HUES48 (cell line): ENCODE measurements around the gene AP4M1.

Experiments
- H3K27ac ChIP-seq: one replicate; pipeline ENCODE4 v1.7.0; 2013; ENCODE audit warnings: low read depth, low read length, inconsistent platforms
- H3K27me3 ChIP-seq: 2 replicates; pipeline ENCODE4 v1.6.1; 2013; ENCODE audit warnings: mild to moderate bottlenecking, low read length; ENCODE audit not compliant: control insufficient read depth, insufficient read depth
- H3K36me3 ChIP-seq: 2 replicates; pipeline ENCODE4 v1.6.1; 2013; ENCODE audit warnings: low read length; ENCODE audit not compliant: control insufficient read depth, insufficient read depth
- H3K4me1 ChIP-seq: 2 replicates; pipeline ENCODE4 v1.6.1; 2013; ENCODE audit warnings: mild to moderate bottlenecking, low read length; ENCODE audit not compliant: control insufficient read depth, insufficient read depth
- H3K4me3 ChIP-seq: 2 replicates; pipeline ENCODE4 v1.5.1; 2013; ENCODE audit warnings: mild to moderate bottlenecking, low read depth, low read length
- H3K9ac ChIP-seq: 2 replicates; pipeline ENCODE4 v1.6.1; 2013; ENCODE audit warnings: mild to moderate bottlenecking, low read depth, low read length, moderate library complexity
- H3K9me3 ChIP-seq: 2 replicates; pipeline ENCODE4 v1.6.1; 2013; ENCODE audit warnings: low read length; ENCODE audit not compliant: control insufficient read depth, insufficient read depth

The AP4M1 gene

GRCh38 chr7:100101016-100101862 lies at the start of gene AP4M1, which contains the start of gene MCM7:
AP4M1 (plus strand) TSS chr7:100101643; CDS start chr7:100101715, 72 bp downstream.
MCM7 (minus strand) TSS chr7:100101397; CDS start chr7:100101294, 103 bp downstream.
- Histone ChIP-seq H3K9me3 (no peaks in the 10 kb centered on the region), H3K36me3 (peaks cover 64% of the 10 kb centered on the region), H3K27ac (peak within 1 kb of the TSS; percentile 100), H3K9ac (peak within 1 kb of the TSS; percentile 100), H3K4me1 (peaks cover 10% of the 10 kb centered on the region; the same call in 1 of the 2 replicates), H3K4me3 (peak within 1 kb of the TSS; percentile 96), H3K27me3 (no peaks in the 10 kb centered on the region)

GRCh38 chr7:100053215-100053614 lies 48.2 kb upstream of the AP4M1 start:
- H3K4me3 ChIP-seq, result no peak overlapping the region
- no peaks in the 10 kb centered on the region for H3K9me3 ChIP-seq
- H3K9ac ChIP-seq, result no peak overlapping the region
- H3K36me3 ChIP-seq, result peaks cover 35% of the 10 kb centered on the region
- no peak overlapping the region for H3K27ac ChIP-seq
- H3K27me3 ChIP-seq, result no peaks in the 10 kb centered on the region
- H3K4me1 ChIP-seq, result no peaks in the 10 kb centered on the region

GRCh38 chr7:100057006-100057405 lies 44.4 kb upstream of the AP4M1 start:
- Histone ChIP-seq H3K9ac (no peak overlapping the region), H3K36me3 (peaks cover 61% of the 10 kb centered on the region), H3K9me3 (no peaks in the 10 kb centered on the region), H3K4me1 (no peaks in the 10 kb centered on the region), H3K27me3 (no peaks in the 10 kb centered on the region), H3K27ac (no peak overlapping the region), H3K4me3 (no peak overlapping the region)

GRCh38 chr7:100059251-100059739 lies 42.1 kb upstream of the AP4M1 start:
- Histone ChIP-seq H3K27me3 (no peaks in the 10 kb centered on the region), H3K27ac (no peak overlapping the region), H3K9ac (no peak overlapping the region), H3K9me3 (no peaks in the 10 kb centered on the region), H3K4me1 (no peaks in the 10 kb centered on the region), H3K4me3 (no peak overlapping the region), H3K36me3 (peaks cover 63% of the 10 kb centered on the region)

GRCh38 chr7:100061518-100062193 lies 39.8 kb upstream of the AP4M1 start:
- H3K27ac ChIP-seq, result no peak overlapping the region
- H3K4me3 ChIP-seq, result no peak overlapping the region
- H3K27me3 ChIP-seq, result no peaks in the 10 kb centered on the region
- peaks cover 74% of the 10 kb centered on the region for H3K36me3 ChIP-seq
- H3K9ac ChIP-seq, result no peak overlapping the region
- no peaks in the 10 kb centered on the region for H3K9me3 ChIP-seq
- H3K4me1 ChIP-seq, result no peaks in the 10 kb centered on the region

GRCh38 chr7:100063376-100063775 lies 38.1 kb upstream of the AP4M1 start:
- peaks cover 56% of the 10 kb centered on the region for H3K36me3 ChIP-seq
- H3K9ac ChIP-seq, result no peak overlapping the region
- no peaks in the 10 kb centered on the region for H3K9me3 ChIP-seq

GRCh38 chr7:100064162-100064561 lies 37.3 kb upstream of the AP4M1 start:
- peaks cover 51% of the 10 kb centered on the region for H3K36me3 ChIP-seq
- H3K4me1 ChIP-seq, result no peaks in the 10 kb centered on the region
- no peaks in the 10 kb centered on the region for H3K27me3 ChIP-seq
- no peak overlapping the region for H3K4me3 ChIP-seq
- H3K9me3 ChIP-seq, result 0 out of 2 replicates have a peak, but pooled peaks cover under 1% of the 10 kb centered on the region
- H3K27ac ChIP-seq, result no peak overlapping the region
- no peak overlapping the region for H3K9ac ChIP-seq

More at GRCh38 chr7:100063376-100063775, 38.1 kb upstream of the AP4M1 start:
- Histone ChIP-seq H3K4me3 (no peak overlapping the region), H3K27ac (no peak overlapping the region), H3K4me1 (no peaks in the 10 kb centered on the region), H3K27me3 (no peaks in the 10 kb centered on the region)

GRCh38 chr7:100065452-100066186 lies 35.8 kb upstream of the AP4M1 start:
- Histone ChIP-seq H3K36me3 (peaks cover 57% of the 10 kb centered on the region), H3K4me3 (no peak overlapping the region), H3K27ac (no peak overlapping the region), H3K9ac (no peak overlapping the region), H3K27me3 (no peaks in the 10 kb centered on the region), H3K4me1 (no peaks in the 10 kb centered on the region), H3K9me3 (peaks cover 14% of the 10 kb centered on the region)

- Histone ChIP-seq H3K4me3 (no peak overlapping the region), H3K4me1 (no peaks in the 10 kb centered on the region), H3K9me3 (peaks cover 27% of the 10 kb centered on the region), H3K9ac (no peak overlapping the region), H3K27ac (no peak overlapping the region), H3K27me3 (no peaks in the 10 kb centered on the region), H3K36me3 (peaks cover 57% of the 10 kb centered on the region)
These were observed 34.5 kb upstream of the AP4M1 start for GRCh38 chr7:100066953-100067352.

- Histone ChIP-seq H3K36me3 (peaks cover 65% of the 10 kb centered on the region), H3K9me3 (peaks cover 55% of the 10 kb centered on the region), H3K4me3 (no peak overlapping the region)
These were observed 31.5 kb upstream of the AP4M1 start for GRCh38 chr7:100069991-100070390.

More at GRCh38 chr7:100069991-100070390, 31.5 kb upstream of the AP4M1 start:
- H3K27ac ChIP-seq, result no peak overlapping the region
- H3K4me1 ChIP-seq, result no peaks in the 10 kb centered on the region
- no peaks in the 10 kb centered on the region for H3K27me3 ChIP-seq
- no peak overlapping the region for H3K9ac ChIP-seq
